Epithelial cell of proximal tubule (primary cell): Measurements from ENCODE around the gene BAIAP3. TPM values are rescaled to one million over a fixed set of nuclear protein-coding genes. Genes with fewer than 3 reads are reported as not detected.
A peak's percentile ranks its signal among the peaks of the same experiment; 100 is the strongest.

Experiments
- DNase-seq: peaks from one replicate; pipeline ENCODE4 v3.0.0-alpha.2; 2011; ENCODE audit warnings: low read depth
- H3K4me3 ChIP-seq: 2 replicates; pipeline ENCODE4 v1.5.1; 2011; ENCODE audit warnings: low read depth, mild to moderate bottlenecking, low read length
- CTCF ChIP-seq: conservative IDR thresholded peaks from 2 replicates; pipeline ENCODE4 v1.5.1; 2012; ENCODE audit warnings: low read depth, mild to moderate bottlenecking, low read length
- total RNA-seq: library from RNA; depleted of rRNA; stranded (reverse); fragments of >200 nt; gene quantifications from 2 replicates; pipeline ENCODE4 v1.2.3, GENCODE V29; 2015

Gene BAIAP3
- total RNA-seq, 1 donor from 2014 or later: 3.9 TPM

GRCh38 chr16:1335996-1336395 lies 2.6 kb downstream of the BAIAP3 start:
- DNase-seq: no peak
- no peak for TF ChIP-seq CTCF
- H3K4me3 ChIP-seq: no peak overlapping the region

- no peak overlapping the region for H3K4me3 ChIP-seq
- TF ChIP-seq CTCF: no peak
- no peak for DNase-seq
Measured at GRCh38 chr16:1336619-1337018, 3.2 kb downstream of the BAIAP3 start.

GRCh38 chr16:1337486-1337885 lies 4.0 kb downstream of the BAIAP3 start:
- no peak for TF ChIP-seq CTCF
- DNase-seq: no peak
- no peak overlapping the region for H3K4me3 ChIP-seq

- no peak overlapping the region for H3K4me3 ChIP-seq
- DNase-seq: no peak
Measured at GRCh38 chr16:1338119-1338730, 4.8 kb downstream of the BAIAP3 start.

GRCh38 chr16:1338855-1339675 lies 5.6 kb downstream of the BAIAP3 start:
- no peak for TF ChIP-seq CTCF
- no peak for DNase-seq
- no peak overlapping the region for H3K4me3 ChIP-seq

More at GRCh38 chr16:1338119-1338730, 4.8 kb downstream of the BAIAP3 start:
- TF ChIP-seq CTCF: peak; percentile 61

GRCh38 chr16:1340730-1341494 lies 7.5 kb downstream of the BAIAP3 start:
- no peak for TF ChIP-seq CTCF
- no peak for DNase-seq
- H3K4me3 ChIP-seq: no peak overlapping the region
